ENCODE data around the gene MYH14. TPM values are rescaled to one million over a fixed set of nuclear protein-coding genes. Genes with fewer than 3 reads are reported as not detected.

Gene MYH14
- polyA plus RNA-seq, 3 donors: not detected

GRCh38 chr19:50195224-50195623, 8.2 kb upstream of the MYH14 start:
- Histone ChIP-seq H3K4me2 (replicated peaks; ENCODE audit: extremely low read depth, low read length, poor library complexity, severe bottlenecking) (no peak overlapping the region), H2AFZ (ENCODE audit: insufficient read depth, low read depth, low read length, poor library complexity, severe bottlenecking) (no peak overlapping the region), H3K36me3 (replicated peaks in 1 of 2; ENCODE audit: control insufficient read depth in 1 of 2, insufficient read depth in 2 of 2, low read length in 2 of 2) (no peaks in the 10 kb centered on the region), H4K20me1 (ENCODE audit: insufficient read depth, low read length) (no peaks in the 10 kb centered on the region), H3K79me2 (ENCODE audit: insufficient read depth, low read length) (no peaks in the 10 kb centered on the region), H3K9me3 (replicated peaks in 1 of 2; ENCODE audit: control insufficient read depth in 1 of 2, insufficient read depth in 1 of 2, low read length in 2 of 2) (no peaks in the 10 kb centered on the region), H3K4me3 (replicated peaks in 1 of 3; ENCODE audit: low read depth in 2 of 3, low read length in 3 of 3) (no peak overlapping the region), H3K9ac (ENCODE audit: insufficient read depth, low read length, poor library complexity, severe bottlenecking) (no peak overlapping the region), H3K4me1 (ENCODE audit: control insufficient read depth in 1 of 2, insufficient read depth in 2 of 2, low read length in 2 of 2) (no peaks in the 10 kb centered on the region), H3K27me3 (ENCODE audit: control insufficient read depth in 2 of 2, insufficient read depth in 2 of 2, low read length in 2 of 2) (peaks cover 0 to 3% of the 10 kb centered on the region in 2 donors), H3K27ac (ENCODE audit: low read depth in 1 of 2, low read length in 2 of 2) (no peak overlapping the region)
- intact Hi-C loops (cut with micrococcal nuclease): no loop called here
- Mint-ChIP-seq H3K9me3 (peaks cover 0 to 2% (median 0%) of the 10 kb centered on the region in 7 donors), H3K4me1 (peaks cover 3% of the 10 kb centered on the region), H3K36me3 (no peaks in the 10 kb centered on the region), H3K27me3 (ENCODE audit: low read depth in 3 of 3) (peaks cover 15 to 24% (median 17%) of the 10 kb centered on the region in 3 donors), H3K4me3 (no peak overlapping the region), H3K27ac (no peak overlapping the region)
- no peak for TF ChIP-seq CTCF (IDR thresholded peaks at IDR 0.05)
- WGBS (ENCODE audit: insufficient coverage): 70% methylated on average over 2 of the region's 5 CpGs
- DNase-seq: no peak

GRCh38 chr19:50196322-50196932, 7.0 kb upstream of the MYH14 start:
- H3K27ac ChIP-seq (ENCODE audit: low read depth in 1 of 2, low read length in 2 of 2): no peak overlapping the region
- Mint-ChIP-seq H3K4me3 (no peak overlapping the region), H3K27me3 (ENCODE audit: low read depth in 3 of 3) (peaks cover 19 to 33% (median 22%) of the 10 kb centered on the region in 3 donors), H3K27ac (no peak overlapping the region), H3K4me1 (no peaks in the 10 kb centered on the region), H3K9me3 (peaks cover 0 to 2% (median 0%) of the 10 kb centered on the region in 7 donors), H3K36me3 (no peaks in the 10 kb centered on the region)
- no peak overlapping the region for H3K9ac ChIP-seq (ENCODE audit: insufficient read depth, low read length, poor library complexity, severe bottlenecking)
- H3K9me3 ChIP-seq (replicated peaks in 1 of 2; ENCODE audit: control insufficient read depth in 1 of 2, insufficient read depth in 1 of 2, low read length in 2 of 2): no peaks in the 10 kb centered on the region
- H2AFZ ChIP-seq (ENCODE audit: insufficient read depth, low read depth, low read length, poor library complexity, severe bottlenecking): no peak overlapping the region
- H3K4me2 ChIP-seq (replicated peaks; ENCODE audit: extremely low read depth, low read length, poor library complexity, severe bottlenecking): no peak overlapping the region
- no peaks in the 10 kb centered on the region for H3K36me3 ChIP-seq (replicated peaks in 1 of 2; ENCODE audit: control insufficient read depth in 1 of 2, insufficient read depth in 2 of 2, low read length in 2 of 2)
- intact Hi-C loops (cut with micrococcal nuclease): no loop called here
- H3K4me1 ChIP-seq (ENCODE audit: control insufficient read depth in 1 of 2, insufficient read depth in 2 of 2, low read length in 2 of 2): no peaks in the 10 kb centered on the region
- H3K4me3 ChIP-seq (replicated peaks in 1 of 3; ENCODE audit: low read depth in 2 of 3, low read length in 3 of 3): no peak overlapping the region
- peaks cover 3 to 9% of the 10 kb centered on the region in 2 donors for H3K27me3 ChIP-seq (ENCODE audit: control insufficient read depth in 2 of 2, insufficient read depth in 2 of 2, low read length in 2 of 2)
- H4K20me1 ChIP-seq (ENCODE audit: insufficient read depth, low read length): no peaks in the 10 kb centered on the region
- no peak for TF ChIP-seq CTCF (IDR thresholded peaks at IDR 0.05)
- no peaks in the 10 kb centered on the region for H3K79me2 ChIP-seq (ENCODE audit: insufficient read depth, low read length)
- no peak for DNase-seq
- WGBS (ENCODE audit: insufficient coverage): 82% methylated on average over 3 of the region's 4 CpGs

Measured in CD14-positive monocyte (primary cell).